ENCODE data around the gene CRAT.

GRCh38 chr9:129072171-129072570 lies 38.4 kb downstream of the CRAT start:
- TF ChIP-seq EZH2 (IDR thresholded peaks at IDR 0.05) (no peak), CTCF (IDR thresholded peaks at IDR 0.05) (no peak)

Measured in neural progenitor cell (in vitro differentiated cells).